Lower lobe of right lung (tissue), 2 donors: ENCODE data around the gene ORMDL3. TPM values are rescaled to one million over a fixed set of nuclear protein-coding genes. Genes with fewer than 3 reads are reported as not detected.
A peak's percentile ranks its signal among the peaks of the same experiment; 100 is the strongest.
"Not testable (repeated sequence)": the region's sequence is repeated elsewhere in the genome, so short reads cannot be mapped to it uniquely, and the experiment has no call there.

Source experiments
- ATAC-seq, 2 donors: fragments of 200-7000 bp; cut with Tn5 transposase; one replicate each; pipeline ENCODE4 v1.9.1; 2020 to 2022; ENCODE audit warnings: mild to moderate bottlenecking in 2 of 2, moderate library complexity in 2 of 2
- DNase-seq: peaks from one replicate; pipeline ENCODE4 v3.0.0-alpha.2; 2020
- H3K27ac ChIP-seq: fragments of 200-600 bp; one replicate; pipeline ENCODE4 v1.8.0; 2022
- H3K27me3 ChIP-seq: fragments of 200-600 bp; one replicate; pipeline ENCODE4 v1.8.0; 2022; ENCODE audit warnings: low read depth
- H3K36me3 ChIP-seq: fragments of 200-600 bp; one replicate; pipeline ENCODE4 v1.8.0; 2022; ENCODE audit warnings: mild to moderate bottlenecking
- H3K4me1 ChIP-seq: fragments of 200-600 bp; one replicate; pipeline ENCODE4 v1.8.0; 2022
- H3K4me3 ChIP-seq: fragments of 200-600 bp; one replicate; pipeline ENCODE4 v1.8.0; 2022; ENCODE audit warnings: mild to moderate bottlenecking
- H3K9me3 ChIP-seq: fragments of 200-600 bp; one replicate; pipeline ENCODE4 v1.8.0; 2022
- intact Hi-C: fragments of 100-400 bp; cut with DNase I; formaldehyde crosslinking; loops from one replicate; pipeline ENCODE4 v1.11.0; 2022
- total RNA-seq: library from RNA; stranded (reverse); fragmentation: NEBNext Ultra II Directional; extraction: Animal tissue kit (Norgen Biotek cat#: 25700); gene quantifications from one replicate; pipeline ENCODE4 v1.2.1, GENCODE V29; 2021
- TF ChIP-seq, protein P1 (sequence below): fragments of 200-600 bp; IDR thresholded peaks from one replicate; pipeline ENCODE4 v1.8.0; 2022; ENCODE audit warnings: antibody characterized with exemption, mild to moderate bottlenecking
- donor health status: DM: no; HTN: yes; CAD: no; lungs with severe emphysema.

Gene ORMDL3
- total RNA-seq, 1 donor from 2014 or later: 61.3 TPM

DNA sequence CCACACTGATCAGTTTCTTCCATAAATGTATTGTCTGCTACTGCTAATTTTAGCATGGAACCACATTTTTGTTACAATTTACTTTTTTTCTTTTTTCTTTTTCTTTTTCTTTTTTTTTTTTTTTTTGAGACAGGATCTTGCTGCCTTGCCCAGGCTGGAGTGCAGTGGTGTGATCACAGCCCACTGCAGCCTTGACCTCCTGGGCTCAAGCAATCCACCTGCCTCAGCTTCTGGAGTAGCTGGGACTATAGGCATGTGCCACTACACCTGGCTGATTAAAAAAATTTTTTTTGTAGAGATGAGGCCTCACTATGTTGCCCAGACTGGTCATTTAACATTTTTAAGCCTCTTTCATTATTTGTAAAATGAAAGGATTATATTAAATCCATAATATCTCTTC is 40.3 kb downstream of the ORMDL3 start:
- DNase-seq: no peak
- Histone ChIP-seq H3K36me3 (no peaks in the 10 kb centered on the region), H3K27me3 (peaks cover 4% of the 10 kb centered on the region), H3K9me3 (no peaks in the 10 kb centered on the region), H3K4me1 (no peaks in the 10 kb centered on the region), H3K27ac (no peak overlapping the region), H3K4me3 (no peak overlapping the region)
- TF ChIP-seq, protein P1, sequence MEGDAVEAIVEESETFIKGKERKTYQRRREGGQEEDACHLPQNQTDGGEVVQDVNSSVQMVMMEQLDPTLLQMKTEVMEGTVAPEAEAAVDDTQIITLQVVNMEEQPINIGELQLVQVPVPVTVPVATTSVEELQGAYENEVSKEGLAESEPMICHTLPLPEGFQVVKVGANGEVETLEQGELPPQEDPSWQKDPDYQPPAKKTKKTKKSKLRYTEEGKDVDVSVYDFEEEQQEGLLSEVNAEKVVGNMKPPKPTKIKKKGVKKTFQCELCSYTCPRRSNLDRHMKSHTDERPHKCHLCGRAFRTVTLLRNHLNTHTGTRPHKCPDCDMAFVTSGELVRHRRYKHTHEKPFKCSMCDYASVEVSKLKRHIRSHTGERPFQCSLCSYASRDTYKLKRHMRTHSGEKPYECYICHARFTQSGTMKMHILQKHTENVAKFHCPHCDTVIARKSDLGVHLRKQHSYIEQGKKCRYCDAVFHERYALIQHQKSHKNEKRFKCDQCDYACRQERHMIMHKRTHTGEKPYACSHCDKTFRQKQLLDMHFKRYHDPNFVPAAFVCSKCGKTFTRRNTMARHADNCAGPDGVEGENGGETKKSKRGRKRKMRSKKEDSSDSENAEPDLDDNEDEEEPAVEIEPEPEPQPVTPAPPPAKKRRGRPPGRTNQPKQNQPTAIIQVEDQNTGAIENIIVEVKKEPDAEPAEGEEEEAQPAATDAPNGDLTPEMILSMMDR: no peak
- intact Hi-C loops: no loop called here
- no peak for ATAC-seq

DNA sequence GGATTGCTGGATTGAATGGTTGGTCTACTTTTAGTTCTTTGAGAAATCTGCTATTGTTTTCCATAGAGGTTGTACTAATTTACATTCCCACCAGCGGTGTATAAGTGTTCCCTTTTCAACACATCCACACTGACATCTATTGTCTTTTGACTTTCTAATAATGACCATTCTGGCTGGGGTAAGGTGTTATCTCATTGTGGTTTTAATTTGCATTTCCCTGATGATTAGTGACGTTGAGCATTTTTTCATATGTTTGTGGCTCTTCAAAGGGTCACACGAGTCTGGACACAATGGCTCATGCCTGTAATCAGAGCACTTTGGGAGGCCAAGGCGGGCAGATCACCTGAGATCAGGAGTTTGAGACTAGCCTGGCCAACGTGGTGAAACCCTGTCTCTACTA is 41.3 kb downstream of the ORMDL3 start:
- intact Hi-C loops, H3K36me3 ChIP-seq, H3K27ac ChIP-seq, H3K4me3 ChIP-seq, DNase-seq, ATAC-seq, H3K27me3 ChIP-seq, H3K9me3 ChIP-seq, H3K4me1 ChIP-seq: not testable (repeated sequence)

DNA sequence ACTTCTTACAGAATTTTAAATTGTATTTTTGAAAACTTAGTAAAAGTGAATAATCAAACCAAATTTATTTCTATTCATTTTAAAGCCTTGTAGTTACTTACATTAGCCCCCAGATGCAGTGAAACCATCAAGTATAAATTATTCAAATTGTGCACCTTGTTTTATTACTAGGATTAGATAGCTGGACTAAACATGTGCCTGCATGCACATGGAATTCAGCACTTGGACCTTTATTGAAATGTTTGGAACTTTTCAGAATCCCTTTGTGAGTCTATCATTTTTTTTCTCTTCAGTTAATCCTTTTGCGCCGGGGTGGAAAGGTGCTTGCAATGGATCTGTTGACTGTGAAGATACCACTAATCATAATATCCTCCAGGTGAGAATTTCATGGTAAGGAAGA is 54.6 kb downstream of the ORMDL3 start:
- peaks cover 18% of the 10 kb centered on the region for H3K27me3 ChIP-seq
- TF ChIP-seq, protein P1: peak; percentile 29
- no peak for DNase-seq

DNA sequence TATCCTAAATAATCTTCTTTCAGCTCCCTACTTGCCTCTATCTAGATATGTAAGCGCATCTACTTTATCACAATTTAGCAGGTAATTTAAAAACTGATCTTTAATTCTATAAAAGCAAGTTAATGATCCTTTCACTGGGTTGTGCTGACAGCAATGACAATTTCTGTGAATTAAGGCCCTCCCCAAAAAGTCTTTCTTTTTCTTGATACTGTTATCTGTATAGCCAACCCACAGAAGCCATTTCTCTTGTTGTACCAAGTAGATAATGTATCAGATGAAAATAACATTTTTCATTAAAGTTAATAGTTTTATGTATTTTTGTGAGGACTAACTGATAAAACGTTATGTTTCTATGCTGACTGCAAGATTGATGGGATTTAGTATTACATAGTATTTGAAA is 55.6 kb downstream of the ORMDL3 start:
- H3K27ac ChIP-seq: no peak overlapping the region
- no peaks in the 10 kb centered on the region for H3K4me1 ChIP-seq
- H3K9me3 ChIP-seq: no peaks in the 10 kb centered on the region
- TF ChIP-seq, protein P1: no peak
- H3K27me3 ChIP-seq: peaks cover 27% of the 10 kb centered on the region
- H3K4me3 ChIP-seq: no peak overlapping the region
- ATAC-seq (no peak), DNase-seq (no peak)
- no peaks in the 10 kb centered on the region for H3K36me3 ChIP-seq
- intact Hi-C loops: no loop called here

More for the DNA sequence above, 54.6 kb downstream of the ORMDL3 start:
- intact Hi-C loops: no loop called here
- Histone ChIP-seq H3K27ac (no peak overlapping the region), H3K9me3 (no peaks in the 10 kb centered on the region), H3K36me3 (no peaks in the 10 kb centered on the region), H3K4me3 (no peak overlapping the region), H3K4me1 (no peaks in the 10 kb centered on the region)
- ATAC-seq: no peak

Other genes starting within 250 kb of the ORMDL3 start
- gene PGAP3, start 239.5 kb downstream of the ORMDL3 start, total RNA-seq: 20.7 TPM
- 96.1 TPM for gene ERBB2, start 227.5 kb downstream of the ORMDL3 start, total RNA-seq
- gene MIEN1, start 197.1 kb downstream of the ORMDL3 start, total RNA-seq: 46.4 TPM
- gene GRB7, start 189.7 kb downstream of the ORMDL3 start, total RNA-seq: 34.5 TPM
- 7.1 TPM for gene IKZF3, start 63.3 kb downstream of the ORMDL3 start, total RNA-seq
- not detected for gene ZPBP2, start 59.4 kb downstream of the ORMDL3 start, total RNA-seq
- 11.1 TPM for gene GSDMB, start 9.0 kb downstream of the ORMDL3 start, total RNA-seq
- gene LRRC3C, start 131 bp upstream of the ORMDL3 start, total RNA-seq: not detected
- 0.62 TPM for gene GSDMA, start 35.4 kb upstream of the ORMDL3 start, total RNA-seq
- 79.3 TPM for gene PSMD3, start 53.2 kb upstream of the ORMDL3 start, total RNA-seq
- 1.9 TPM for gene CSF3, start 87.8 kb upstream of the ORMDL3 start, total RNA-seq
- gene MED24, start 126.8 kb upstream of the ORMDL3 start, total RNA-seq: 59.6 TPM
- gene THRA, start 135.4 kb upstream of the ORMDL3 start, total RNA-seq: 50.1 TPM
- 20.1 TPM for gene NR1D1, start 173.0 kb upstream of the ORMDL3 start, total RNA-seq
- 97.7 TPM for gene MSL1, start 194.4 kb upstream of the ORMDL3 start, total RNA-seq
- 101 TPM for gene CASC3, start 212.9 kb upstream of the ORMDL3 start, total RNA-seq
- gene RAPGEFL1, start 249.9 kb upstream of the ORMDL3 start, total RNA-seq: 9.3 TPM